ENCODE results near the gene PITRM1.
"Not testable (repeated sequence)": the region's sequence is repeated elsewhere in the genome, so short reads cannot be mapped to it uniquely, and the experiment has no call there.

PITRM1 gene

DNA sequence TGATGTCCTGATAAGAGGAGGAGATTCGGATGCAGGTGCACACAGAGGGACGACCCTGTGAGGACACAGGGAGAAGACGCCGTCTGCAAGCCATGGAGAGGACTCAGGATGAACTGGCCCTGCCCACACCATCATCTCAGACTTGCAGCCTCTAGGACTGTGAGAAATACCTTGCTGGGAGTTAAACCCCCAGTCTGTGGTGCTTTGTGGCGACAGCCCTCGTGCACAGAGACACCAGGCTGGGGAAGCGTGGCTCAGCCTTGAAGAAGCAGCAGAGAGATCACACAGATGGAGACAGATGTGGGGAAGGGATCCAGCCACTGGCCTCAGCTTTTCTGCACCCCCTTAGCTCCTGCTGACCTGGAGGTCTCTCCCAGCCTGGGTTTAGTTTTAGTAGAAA is 26.3 kb upstream of the PITRM1 start:
- no peak for DNase-seq

GRCh38 chr10:3197348-3198003 is 24.9 kb upstream of the PITRM1 start:
- peak; percentile 40 to 53 for DNase-seq

GRCh38 chr10:3196958-3197347 is 24.4 kb upstream of the PITRM1 start:
- DNase-seq: no peak

- DNase-seq: no peak
Observed at GRCh38 chr10:3196482-3196881, 23.9 kb upstream of the PITRM1 start.

DNA sequence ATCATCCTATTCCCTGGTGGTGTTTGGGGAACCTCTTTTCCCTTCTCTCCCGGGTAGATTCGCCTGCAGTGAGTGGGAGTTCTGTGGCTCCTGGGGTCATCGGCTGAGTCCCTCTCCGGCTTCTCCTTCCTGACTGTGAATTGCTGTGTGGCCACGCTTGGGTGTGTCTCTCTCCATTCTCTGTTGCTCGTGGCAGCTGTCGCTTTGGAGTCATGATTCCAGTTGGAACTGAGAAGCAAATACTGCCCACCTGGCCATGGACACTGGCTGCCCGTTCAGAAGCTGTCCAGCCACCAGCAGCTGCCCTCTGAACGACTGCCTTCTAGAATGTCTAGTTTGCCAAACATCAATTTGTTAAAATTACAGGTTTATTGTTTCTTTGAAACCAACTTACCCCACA is 23.1 kb upstream of the PITRM1 start:
- DNase-seq: no peak

- no peak for DNase-seq
Observed at GRCh38 chr10:3195286-3195685, 22.7 kb upstream of the PITRM1 start.

- no peak for DNase-seq
Observed at GRCh38 chr10:3194871-3195270, 22.3 kb upstream of the PITRM1 start.

DNA sequence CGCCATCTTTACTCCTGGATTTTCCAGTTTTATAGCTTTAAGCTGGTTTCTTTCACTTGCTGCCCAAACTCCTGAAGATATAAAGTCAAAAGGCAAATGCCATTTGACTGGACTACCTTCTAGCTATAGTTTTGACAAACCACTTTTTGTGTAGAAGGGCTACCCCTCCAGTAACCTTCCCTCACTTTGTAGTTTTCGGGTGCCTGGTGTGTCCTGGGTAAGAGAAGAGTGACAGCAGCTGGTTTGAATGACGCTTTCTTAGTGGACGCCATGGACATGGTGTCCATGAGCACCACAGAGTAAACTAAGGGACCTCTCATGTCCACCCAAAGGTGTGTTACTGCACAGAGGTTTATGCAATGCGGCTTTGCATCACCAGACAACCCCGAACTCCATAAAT is 21.2 kb upstream of the PITRM1 start:
- no peak for DNase-seq

GRCh38 chr10:3192856-3193635 is 20.5 kb upstream of the PITRM1 start:
- DNase-seq: peak; percentile 30 to 53

DNA sequence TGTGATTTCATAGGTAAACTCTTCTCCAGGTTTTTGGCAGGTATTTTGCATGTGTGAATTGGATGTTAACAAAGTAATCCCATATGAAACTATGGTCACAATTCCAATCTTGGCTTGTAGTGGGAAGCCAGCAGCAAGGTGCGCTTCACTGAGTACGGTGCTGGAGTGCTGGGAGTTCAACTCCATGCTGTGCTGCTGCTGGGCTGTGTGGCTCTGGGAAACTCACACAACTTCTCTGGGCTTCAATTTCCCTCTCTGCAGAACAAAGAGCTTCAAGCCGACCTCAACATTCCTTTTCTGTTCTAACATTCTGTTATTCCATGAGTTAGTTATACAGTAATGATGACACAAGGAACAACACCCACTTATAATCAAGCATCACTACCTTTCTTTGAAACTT is 18.2 kb upstream of the PITRM1 start:
- no peak for DNase-seq

- DNase-seq: not testable (repeated sequence)
Observed at GRCh38 chr10:3187229-3187628, 14.6 kb upstream of the PITRM1 start.

DNA sequence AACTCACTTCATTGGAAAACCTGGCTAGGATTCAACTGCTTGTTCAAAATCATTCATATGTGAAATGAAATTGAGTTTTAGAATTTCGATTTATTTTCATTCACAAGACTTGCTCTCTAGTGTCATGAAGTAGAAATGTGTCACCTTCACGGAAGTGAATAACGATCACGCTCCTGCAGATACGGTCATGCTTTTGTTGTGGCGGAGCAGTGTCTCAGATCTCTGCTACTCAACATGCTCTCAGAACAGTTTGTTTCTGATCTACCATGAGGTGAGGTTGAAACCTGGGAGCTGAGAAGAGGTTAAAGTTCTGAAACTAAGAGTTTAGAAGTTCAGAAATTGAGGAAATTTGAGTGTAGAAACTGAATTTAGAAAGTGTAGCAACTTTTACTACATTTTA is 13.8 kb upstream of the PITRM1 start:
- DNase-seq: peak; percentile 21 to 23

DNA sequence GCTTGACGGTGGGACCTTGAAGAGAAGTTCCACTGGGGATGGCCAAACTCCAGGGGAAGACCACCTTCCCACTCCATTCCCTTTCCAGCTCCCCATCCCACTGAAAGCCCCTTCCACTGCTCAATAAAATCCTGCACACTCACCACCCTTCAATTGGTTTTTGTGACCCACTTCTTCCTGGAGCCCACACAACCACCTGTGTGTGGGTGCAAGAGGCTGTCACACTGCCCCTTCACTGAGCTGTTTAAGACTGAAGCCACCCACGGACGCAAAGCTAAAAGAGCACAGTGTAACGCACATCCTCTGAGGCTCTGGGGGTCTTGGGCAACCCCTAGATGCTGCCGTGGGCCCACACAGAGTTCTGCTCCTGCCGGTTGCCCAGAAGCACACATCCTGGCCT is 12.8 kb upstream of the PITRM1 start:
- DNase-seq: no peak

- DNase-seq: no peak
Observed at GRCh38 chr10:3180355-3181025, 7.9 kb upstream of the PITRM1 start.

- no peak for DNase-seq
Observed at GRCh38 chr10:3179174-3179573, 6.6 kb upstream of the PITRM1 start.

DNA sequence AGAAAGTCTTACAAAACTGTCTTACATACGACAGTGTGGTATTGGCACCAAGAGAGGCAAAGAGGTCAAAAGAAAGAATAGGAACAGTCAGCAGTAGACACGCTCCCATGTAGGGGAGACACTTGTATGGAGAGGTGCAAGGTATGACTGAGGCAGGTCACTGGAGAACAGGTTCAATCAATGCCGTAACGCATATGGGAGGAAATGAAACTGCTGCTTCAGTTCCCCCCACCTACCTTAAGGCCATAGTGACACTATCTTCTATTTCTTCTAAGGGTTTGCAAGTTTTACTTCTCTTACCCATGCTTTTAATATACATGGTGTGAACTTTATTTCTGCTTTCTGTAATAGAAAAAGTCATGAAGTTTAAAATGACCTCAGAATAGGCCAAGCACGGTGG is 5.5 kb upstream of the PITRM1 start:
- no peak for DNase-seq

- DNase-seq: no peak
Observed at GRCh38 chr10:3173171-3173878, 743 bp upstream of the PITRM1 start.

DNA sequence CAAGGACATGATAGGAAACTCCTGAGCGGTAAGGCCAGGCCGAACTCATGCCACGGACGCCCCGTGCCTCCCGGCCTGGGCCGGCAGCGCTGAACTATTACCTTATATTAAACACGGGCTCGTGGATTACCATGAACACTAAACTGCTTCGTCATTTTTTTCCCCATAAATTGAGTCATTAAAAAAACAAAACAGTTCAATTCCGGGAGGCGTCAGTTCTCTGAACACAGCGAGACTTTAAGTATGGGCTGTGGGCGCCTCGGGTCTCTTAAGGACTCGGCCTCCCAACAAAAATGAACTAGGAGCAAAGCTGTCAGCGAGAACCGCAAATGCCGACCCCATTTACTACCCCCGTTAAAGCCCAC is 519 bp downstream of the PITRM1 start:
- DNase-seq: peak in 1 of 2 donors; percentile 56

DNA sequence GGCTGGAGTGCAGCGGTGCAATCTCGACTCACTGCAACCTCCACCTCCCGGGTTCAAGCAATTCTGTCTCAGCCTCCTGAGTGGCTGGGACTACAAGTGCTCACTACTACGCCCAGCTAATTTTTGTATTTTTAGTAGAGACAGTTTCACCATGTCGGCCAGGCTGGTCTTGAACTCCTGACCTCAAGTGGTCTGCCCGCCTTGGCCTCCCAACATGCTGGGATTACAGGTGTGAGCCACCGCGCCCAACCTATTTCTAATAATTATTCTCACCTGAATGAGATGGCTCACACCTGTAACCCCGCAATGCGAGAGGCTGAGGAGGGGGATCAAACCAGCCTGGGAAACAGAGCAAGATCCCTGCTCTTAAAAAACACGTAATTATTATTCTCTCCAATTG is 1.1 kb downstream of the PITRM1 start:
- not testable (repeated sequence) for DNase-seq

DNA sequence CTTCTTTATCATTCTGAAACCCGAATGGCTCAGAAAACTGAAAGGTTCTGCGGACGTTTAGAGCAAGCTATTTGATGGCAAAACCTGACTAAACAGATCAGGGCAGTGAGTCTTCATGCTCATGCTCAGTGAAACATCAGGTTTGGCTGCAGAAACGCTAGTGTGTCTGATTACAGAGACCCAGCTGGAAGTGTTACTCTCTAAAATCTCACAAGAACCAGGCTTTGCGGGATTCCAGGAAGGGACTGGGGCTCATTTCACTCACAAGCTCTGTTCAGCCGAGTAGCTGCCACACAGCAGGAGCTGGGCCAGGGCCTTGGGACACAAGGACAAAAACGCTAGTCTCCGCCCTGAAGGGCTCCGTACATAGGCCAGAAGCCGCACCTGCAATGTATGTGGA is 2.9 kb downstream of the PITRM1 start:
- DNase-seq: no peak

DNA sequence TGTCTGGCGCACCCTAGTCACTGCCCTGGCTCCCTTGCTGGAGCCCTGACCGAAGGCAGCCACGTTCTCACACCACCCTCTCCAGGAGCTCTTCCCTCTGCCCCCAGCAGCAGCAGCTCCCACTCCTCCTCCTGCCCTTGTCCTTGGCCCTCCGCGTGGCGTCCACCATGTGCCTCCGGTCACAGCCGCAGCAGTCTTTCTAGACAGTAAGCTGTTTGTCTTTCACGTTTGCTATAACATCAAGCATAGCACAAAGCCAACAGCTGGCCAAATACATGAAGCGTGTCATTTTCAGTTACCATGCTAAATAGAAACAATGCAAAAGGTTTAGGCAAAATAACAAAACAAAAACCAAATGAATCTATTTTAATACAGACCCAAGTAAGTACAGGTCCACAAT is 3.3 kb downstream of the PITRM1 start:
- DNase-seq: no peak

GRCh38 chr10:3167611-3168330 is 4.8 kb downstream of the PITRM1 start:
- no peak for DNase-seq
